Tibial nerve (tissue), 4 donors: ENCODE data around the gene FGD1. TPM values are rescaled to one million over a fixed set of nuclear protein-coding genes. Genes with fewer than 3 reads are reported as not detected.
A peak's percentile ranks its signal among the peaks of the same experiment; 100 is the strongest.

Source experiments
- DNase-seq, 2 donors: peaks; one replicate each; pipeline ENCODE4 v3.0.0-alpha.2; 2019; ENCODE audit warnings: low spot score in 2 of 2
- H3K27ac ChIP-seq, 4 donors: fragments of 200-600 bp; sonication (generic) in 3 of 4; one replicate each; pipeline ENCODE4 v1.5.1; 2017 to 2019; ENCODE audit warnings: mild to moderate bottlenecking in 1 of 4
- H3K27me3 ChIP-seq, 2 donors: fragments of 200-600 bp; sonication (generic) in 1 of 2; one replicate each; pipeline versions ENCODE4 v1.5.1 to v1.6.0; 2017 to 2019
- H3K36me3 ChIP-seq, 3 donors: fragments of 200-600 bp; sonication (generic); one replicate each; pipeline ENCODE4 v1.5.1; 2018 to 2019
- H3K4me1 ChIP-seq, 4 donors: fragments of 200-600 bp; sonication (generic) in 3 of 4; one replicate each; pipeline ENCODE4 v1.5.1; 2017 to 2019
- H3K4me3 ChIP-seq, 4 donors: fragments of 200-600 bp; sonication (generic) in 3 of 4; one replicate each; pipeline ENCODE4 v1.5.1; 2017 to 2019; ENCODE audit warnings: mild to moderate bottlenecking in 1 of 4, moderate library complexity in 1 of 4
- H3K9me3 ChIP-seq, 4 donors: fragments of 200-600 bp; sonication (generic) in 3 of 4; one replicate each; pipeline ENCODE4 v1.5.1; 2017 to 2019
- CTCF ChIP-seq, 5 experiments: fragments of 200-600 bp in 3 of 5; fragments of 450-650 bp in 2 of 5; sonication (generic) in 3 of 5; IDR thresholded peaks; one replicate each; pipeline ENCODE4 v1.5.1; 2016 to 2019; ENCODE audit warnings: antibody characterized with exemption in 5 of 5, mild to moderate bottlenecking in 3 of 5, moderate library complexity in 2 of 5
- EP300 ChIP-seq, 2 donors: sonication (generic); formaldehyde crosslinking; IDR thresholded peaks; one replicate each; pipeline ENCODE4 v1.6.1; 2017; ENCODE audit warnings: antibody characterized with exemption in 2 of 2, mild to moderate bottlenecking in 1 of 2
- POLR2A ChIP-seq, 2 donors: fragments of 450-650 bp; IDR thresholded peaks; one replicate each; pipeline ENCODE4 v1.6.1; 2017; ENCODE audit warnings: antibody characterized with exemption in 2 of 2, mild to moderate bottlenecking in 2 of 2, moderate library complexity in 2 of 2
- WGBS, 2 donors: methylation state at CpG; one replicate each; pipeline ENCODE4 v1.1.5; 2018; 5-methylcytosine and 5-hydroxymethylcytosine counted together
- total RNA-seq, 4 donors: library from RNA; depleted of rRNA; stranded (reverse); fragments of >200 nt; gene quantifications; one replicate each; pipeline ENCODE4 v1.1.0, GENCODE V29; 2016

The FGD1 gene
- total RNA-seq, 4 donors from 2014 or later, result 4.2 to 9.3 (median 5.4) TPM

DNA sequence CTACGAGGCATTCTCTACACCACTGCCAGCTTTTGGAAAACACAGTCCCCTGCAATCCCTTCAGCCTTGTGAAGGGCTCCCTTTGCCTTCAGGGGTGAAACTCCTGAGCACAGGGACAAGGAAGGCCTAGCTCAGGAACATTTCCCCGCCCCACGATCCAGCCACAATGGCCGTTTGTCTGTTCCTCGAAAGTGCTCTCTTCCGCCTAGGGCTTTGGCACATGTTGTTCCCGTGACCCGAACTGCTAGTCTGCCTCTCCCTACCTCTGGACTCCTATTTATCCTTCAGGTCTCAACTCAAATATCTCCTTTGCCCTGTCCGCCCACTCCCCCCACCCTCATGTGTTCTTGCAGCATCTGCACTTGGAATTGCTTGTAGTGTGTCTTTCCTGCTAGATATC, 12.1 kb downstream of the FGD1 start:
- Histone ChIP-seq H3K9me3 (no peaks in the 10 kb centered on the region), H3K36me3 (no peaks in the 10 kb centered on the region), H3K4me1 (peaks cover 0 to 40% (median 10%) of the 10 kb centered on the region in 4 donors), H3K4me3 (no peak overlapping the region), H3K27me3 (no peaks in the 10 kb centered on the region), H3K27ac (peak overlapping the region in 3 of 4 donors; percentile 45 to 77 (median 70))
- WGBS, 2 donors, result 16 to 48% methylated on average over 7 to 9 of the region's 9 CpGs
- no peak for DNase-seq
- no peak for TF ChIP-seq POLR2A (IDR thresholded peaks at IDR 0.05)
- TF ChIP-seq EP300 (IDR thresholded peaks at IDR 0.05), result no peak
- TF ChIP-seq CTCF (IDR thresholded peaks at IDR 0.05), result no peak

DNA sequence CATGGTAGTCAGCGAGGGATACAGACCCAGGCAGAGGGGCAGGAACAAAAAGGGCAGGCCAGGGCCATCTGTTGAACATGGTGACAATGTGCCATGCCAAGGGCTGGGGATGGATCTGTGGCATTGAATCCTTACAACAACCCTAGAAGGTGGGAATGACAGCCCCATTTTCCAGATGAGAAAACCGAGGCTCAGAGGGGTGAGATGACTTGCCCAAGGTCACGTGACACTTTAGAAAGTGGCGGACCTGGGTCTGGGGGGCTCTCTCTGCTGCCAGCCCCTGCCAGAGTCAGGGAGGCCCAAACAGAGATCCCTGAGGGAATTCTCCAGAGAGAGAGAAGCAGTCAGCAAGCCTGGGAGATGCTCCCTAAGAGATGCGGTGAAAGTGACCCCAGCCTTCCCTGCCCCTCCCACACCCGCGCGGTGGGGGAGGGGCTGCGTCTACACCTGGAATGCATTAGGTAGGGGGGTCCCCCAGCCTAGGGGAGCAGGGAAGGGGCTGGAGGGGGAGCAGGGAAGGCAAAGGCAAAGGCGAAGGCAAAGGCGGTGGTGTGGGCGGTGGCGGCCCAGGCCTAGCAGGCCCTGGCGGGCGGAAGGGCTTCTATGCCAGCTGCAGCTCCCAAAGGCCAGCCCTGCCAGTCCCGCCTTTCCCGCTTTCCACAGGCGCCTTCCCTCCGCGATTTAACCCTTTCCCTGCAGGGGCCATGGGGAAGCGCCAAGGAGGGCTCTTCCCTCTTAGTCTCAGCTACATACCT, 13.0 kb downstream of the FGD1 start:
- TF ChIP-seq POLR2A (IDR thresholded peaks at IDR 0.05) (no peak), CTCF (IDR thresholded peaks at IDR 0.05) (no peak), EP300 (IDR thresholded peaks at IDR 0.05) (no peak)
- no peak for DNase-seq
- H3K36me3 ChIP-seq, result no peaks in the 10 kb centered on the region
- peak overlapping the region; percentile 30 to 77 (median 58) for H3K27ac ChIP-seq
- H3K27me3 ChIP-seq, result no peaks in the 10 kb centered on the region
- H3K4me1 ChIP-seq, result peaks cover 0 to 42% (median 10%) of the 10 kb centered on the region in 4 donors
- peak overlapping the region in 1 of 4 donors; percentile 17 for H3K4me3 ChIP-seq
- 28 to 43% methylated on average over 7 to 21 of the region's 21 CpGs for WGBS, 2 donors
- H3K9me3 ChIP-seq, result no peaks in the 10 kb centered on the region

DNA sequence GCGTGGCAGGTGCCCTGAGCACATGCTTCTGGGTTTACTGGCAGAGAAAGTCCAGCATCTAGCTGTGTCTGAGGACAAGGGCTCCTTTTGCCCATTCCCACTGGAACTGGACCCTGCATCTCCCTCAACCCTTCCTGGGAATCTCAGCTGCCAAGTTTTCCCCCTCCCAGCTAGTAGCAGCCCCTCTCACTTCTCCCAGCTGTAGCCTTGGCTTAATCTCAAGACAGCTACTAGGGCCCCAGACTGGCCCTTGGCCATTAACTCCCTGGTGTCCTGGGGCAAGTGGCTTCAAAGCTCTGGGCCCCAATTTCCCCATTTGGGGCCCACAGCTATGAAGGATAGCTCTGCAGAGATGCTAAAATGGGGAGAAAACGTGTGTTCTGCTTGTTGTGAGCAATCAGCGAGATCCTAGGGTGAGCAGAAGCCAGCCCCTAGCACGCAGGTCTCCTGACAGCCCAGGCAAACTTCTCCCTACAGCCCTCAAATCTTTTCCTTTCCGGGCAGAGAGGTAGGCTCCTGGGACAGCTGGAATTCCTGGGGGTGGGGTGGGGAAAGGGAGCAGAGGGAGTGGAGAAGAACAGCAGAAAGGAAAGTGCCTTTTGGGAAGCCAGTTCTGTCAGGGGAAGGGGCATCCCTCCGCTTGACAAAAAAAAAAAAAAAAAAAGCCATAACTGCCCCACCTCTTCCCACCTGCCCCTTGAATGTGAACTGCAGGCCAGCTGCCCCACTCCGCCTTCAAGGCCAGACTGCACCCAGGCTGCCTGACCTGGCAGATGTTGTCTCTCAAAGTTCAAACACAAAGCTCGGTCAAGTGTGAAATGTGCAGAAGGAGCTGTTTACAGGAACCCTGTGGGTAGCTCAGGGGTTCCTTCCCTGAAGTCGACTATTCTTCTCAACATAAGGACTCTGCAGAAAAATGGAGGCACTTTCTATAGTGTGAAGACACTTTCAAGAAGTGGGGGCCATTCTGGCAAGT, 16.6 kb downstream of the FGD1 start:
- Histone ChIP-seq H3K36me3 (no peaks in the 10 kb centered on the region), H3K4me1 (peaks cover 0 to 35% (median 10%) of the 10 kb centered on the region in 4 donors), H3K27me3 (no peaks in the 10 kb centered on the region), H3K9me3 (no peaks in the 10 kb centered on the region), H3K27ac (peak overlapping the region in 2 of 4 donors; percentile 24 to 26), H3K4me3 (no peak overlapping the region)
- 21 to 43% methylated on average over 8 to 9 of the region's 9 CpGs for WGBS, 2 donors
- DNase-seq, result no peak
- TF ChIP-seq EP300 (IDR thresholded peaks at IDR 0.05) (no peak), CTCF (IDR thresholded peaks at IDR 0.05) (no peak), POLR2A (IDR thresholded peaks at IDR 0.05) (no peak)

GRCh38 chrX:54473993-54474859, 21.8 kb downstream of the FGD1 start:
- no peaks in the 10 kb centered on the region for H3K9me3 ChIP-seq
- peaks cover 0 to 13% (median 0%) of the 10 kb centered on the region in 3 donors for H3K36me3 ChIP-seq
- no peak overlapping the region for H3K27ac ChIP-seq
- TF ChIP-seq CTCF (IDR thresholded peaks at IDR 0.05), result no peak
- no peak for TF ChIP-seq POLR2A (IDR thresholded peaks at IDR 0.05)
- TF ChIP-seq EP300 (IDR thresholded peaks at IDR 0.05), result no peak
- peaks cover 0 to 6% (median 0%) of the 10 kb centered on the region in 4 donors for H3K4me1 ChIP-seq
- H3K27me3 ChIP-seq, result no peaks in the 10 kb centered on the region
- no peak for DNase-seq
- 76 to 94% methylated on average over 7 to 10 of the region's 10 CpGs for whole genome bisulfite sequencing, 2 donors
- no peak overlapping the region for H3K4me3 ChIP-seq
